Ovary (tissue), 3 donors: ENCODE results near the gene GPR87.

ENCODE experiments used
- EP300 ChIP-seq: sonication (generic); formaldehyde crosslinking; IDR thresholded peaks from one replicate; pipeline ENCODE4 v1.6.1; 2017; ENCODE audit warnings: antibody characterized with exemption
- TF ChIP-seq, protein P1 (sequence below), 3 donors: fragments of 450-650 bp in 2 of 3; fragments of 200-600 bp in 1 of 3; IDR thresholded peaks; one replicate each; pipeline versions ENCODE4 v1.5.1 to v1.8.0; 2016 to 2022; ENCODE audit warnings: antibody characterized with exemption in 3 of 3, mild to moderate bottlenecking in 1 of 3
- donor health status: DM: no; HTN: no; CAD: no.

DNA sequence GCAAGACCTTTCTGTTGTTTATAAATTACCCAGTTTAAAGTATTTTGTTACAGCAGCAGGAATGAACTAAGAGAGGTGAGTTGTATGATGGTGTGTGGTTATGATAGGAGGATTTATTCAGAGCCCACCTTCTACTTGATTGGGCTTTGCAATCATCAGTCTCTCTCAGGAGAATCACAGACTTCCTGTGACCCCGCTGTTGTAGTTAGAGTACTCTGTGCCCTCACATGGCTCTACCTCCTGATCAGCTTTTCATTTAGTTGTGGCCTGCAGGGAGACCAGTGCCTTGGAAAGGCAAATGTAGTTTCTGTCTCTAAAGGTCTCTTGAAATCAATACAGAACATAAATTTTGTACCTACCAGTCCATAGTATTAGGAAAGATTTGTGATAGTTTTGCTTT, 30.7 kb downstream of the GPR87 start:
- TF ChIP-seq, protein P1, sequence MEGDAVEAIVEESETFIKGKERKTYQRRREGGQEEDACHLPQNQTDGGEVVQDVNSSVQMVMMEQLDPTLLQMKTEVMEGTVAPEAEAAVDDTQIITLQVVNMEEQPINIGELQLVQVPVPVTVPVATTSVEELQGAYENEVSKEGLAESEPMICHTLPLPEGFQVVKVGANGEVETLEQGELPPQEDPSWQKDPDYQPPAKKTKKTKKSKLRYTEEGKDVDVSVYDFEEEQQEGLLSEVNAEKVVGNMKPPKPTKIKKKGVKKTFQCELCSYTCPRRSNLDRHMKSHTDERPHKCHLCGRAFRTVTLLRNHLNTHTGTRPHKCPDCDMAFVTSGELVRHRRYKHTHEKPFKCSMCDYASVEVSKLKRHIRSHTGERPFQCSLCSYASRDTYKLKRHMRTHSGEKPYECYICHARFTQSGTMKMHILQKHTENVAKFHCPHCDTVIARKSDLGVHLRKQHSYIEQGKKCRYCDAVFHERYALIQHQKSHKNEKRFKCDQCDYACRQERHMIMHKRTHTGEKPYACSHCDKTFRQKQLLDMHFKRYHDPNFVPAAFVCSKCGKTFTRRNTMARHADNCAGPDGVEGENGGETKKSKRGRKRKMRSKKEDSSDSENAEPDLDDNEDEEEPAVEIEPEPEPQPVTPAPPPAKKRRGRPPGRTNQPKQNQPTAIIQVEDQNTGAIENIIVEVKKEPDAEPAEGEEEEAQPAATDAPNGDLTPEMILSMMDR (IDR thresholded peaks at IDR 0.05), result no peak
- TF ChIP-seq EP300, result no peak
